T-cell (primary cell): ENCODE results near the gene ARHGAP15. TPM values are rescaled to one million over a fixed set of nuclear protein-coding genes. Genes with fewer than 3 reads are reported as not detected.

Source experiments
- ATAC-seq, 4 experiments: fragments of 200-7000 bp in 3 of 4; fragments of 150-1000 bp in 1 of 4; cut with Tn5 transposase; replicated peaks in 1 of 4; 1 replicate in 3 of 4; 2 replicates in 1 of 4; pipeline ENCODE4 v1.10.0; 2021; ENCODE audit warnings: moderate library complexity in 3 of 4, mild to moderate bottlenecking in 2 of 4, moderate number of reproducible peaks in 1 of 4
- CTCF ChIA-PET, 2 donors: fragments of 300-600 bp; sonication (Branson Sonifier 250); formaldehyde crosslinking; loops; one replicate each; lab custom pipeline; 2022; ENCODE audit warnings: antibody characterized with exemption in 2 of 2; lab: Charles Lee
- POLR2A ChIA-PET, 2 donors: fragments of 300-600 bp; sonication (Branson Sonifier 250); formaldehyde crosslinking; loops; one replicate each; lab custom pipeline; 2022; ENCODE audit warnings: antibody characterized with exemption in 2 of 2; lab: Charles Lee
- DNase-seq, 35 experiments: peaks; one replicate each; pipeline versions ENCODE4 v3.0.0 to v3.0.0-alpha.2; 2013 to 2023
- H3K27ac ChIP-seq: one replicate; pipeline ENCODE4 v1.5.1; 2013; ENCODE audit warnings: low read length
- H3K27me3 ChIP-seq, 2 experiments: replicated peaks in 1 of 2; 1 replicate in 1 of 2; 2 replicates in 1 of 2; pipeline versions ENCODE4 v1.6.1 to v1.7.0; 2013; ENCODE audit warnings: low read length in 1 of 2, mixed read lengths in 1 of 2; ENCODE audit not compliant: control insufficient read depth in 2 of 2, insufficient read depth in 2 of 2; ENCODE audit errors: extremely low read depth in 1 of 2
- H3K36me3 ChIP-seq, 2 donors: 1 replicate in 1 of 2; 2 replicates in 1 of 2; pipeline versions ENCODE4 v1.6.1 to v1.7.0; 2013; ENCODE audit warnings: low read length in 1 of 2; ENCODE audit not compliant: control insufficient read depth in 2 of 2, insufficient read depth in 1 of 2; ENCODE audit errors: extremely low read depth in 1 of 2
- H3K4me1 ChIP-seq, 2 experiments: 1 replicate in 1 of 2; 2 replicates in 1 of 2; pipeline versions ENCODE4 v1.6.1 to v1.7.0; 2013; ENCODE audit warnings: low read length in 2 of 2, mixed read lengths in 1 of 2; ENCODE audit not compliant: insufficient read depth in 2 of 2, control insufficient read depth in 1 of 2; ENCODE audit errors: extremely low read depth in 1 of 2
- H3K4me3 ChIP-seq, 2 donors: 1 replicate in 1 of 2; 2 replicates in 1 of 2; pipeline versions ENCODE4 v1.5.1 to v1.7.0; 2013; ENCODE audit warnings: mild to moderate bottlenecking in 2 of 2, low read length in 1 of 2, moderate library complexity in 1 of 2; ENCODE audit not compliant: control insufficient read depth in 1 of 2; ENCODE audit errors: extremely low read depth in 1 of 2
- H3K9me3 ChIP-seq: 2 replicates; pipeline ENCODE4 v1.7.0; 2013
- H3K27ac Mint-ChIP-seq, 2 donors: one replicate each; pipeline ENCODE4 v1.8.0; 2020 to 2021; ENCODE audit warnings: mild to moderate bottlenecking in 2 of 2, mixed read lengths in 2 of 2
- H3K27me3 Mint-ChIP-seq, 2 donors: one replicate each; pipeline ENCODE4 v1.8.0; 2021 to 2022; ENCODE audit warnings: mixed read lengths in 2 of 2
- H3K36me3 Mint-ChIP-seq: one replicate; pipeline ENCODE4 v1.8.0; 2021; ENCODE audit warnings: mixed read lengths
- H3K4me1 Mint-ChIP-seq, 3 donors: one replicate each; pipeline ENCODE4 v1.8.0; 2020 to 2022; ENCODE audit warnings: mixed read lengths in 3 of 3, mild to moderate bottlenecking in 1 of 3
- H3K4me3 Mint-ChIP-seq, 3 donors: one replicate each; pipeline ENCODE4 v1.8.0; 2020 to 2022; ENCODE audit warnings: mild to moderate bottlenecking in 3 of 3, mixed read lengths in 3 of 3, moderate library complexity in 3 of 3
- H3K9me3 Mint-ChIP-seq, 3 donors: one replicate each; pipeline ENCODE4 v1.8.0; 2020 to 2022; ENCODE audit warnings: mixed read lengths in 3 of 3
- WGBS: methylation state at CpG from one replicate; pipeline ENCODE4 v1.1.5; 2013; ENCODE audit warnings: missing lambda C conversion rate; ENCODE audit not compliant: insufficient coverage; 5-methylcytosine and 5-hydroxymethylcytosine counted together
- total RNA-seq, 35 experiments: library from RNA in 6 of 35; stranded (reverse) in 6 of 35; fragments of 120-200 nt in 1 of 35; gene quantifications; one replicate each; pipeline versions ENCODE4 v1.2.1 to v1.2.4 and lab custom pipeline; 2013 to 2026

ARHGAP15 gene
- total RNA-seq, 5 donors from 2014 or later (not counting 1 experiment from before 2014, with no cell fraction given) = 154 to 271 (median 188) TPM

- H3K4me1 Mint-ChIP-seq = peaks cover 11 to 17% (median 12%) of the 10 kb centered on the region in 3 donors
- no peak overlapping the region for H3K27ac ChIP-seq
- H3K36me3 ChIP-seq = peaks cover 8 to 50% of the 10 kb centered on the region in 2 donors
- no peak overlapping the region for H3K4me3 ChIP-seq
- CTCF ChIA-PET = no interaction called here
- ATAC-seq (no peak), DNase-seq (no peak)
- H3K9me3 ChIP-seq = peaks cover 2% of the 10 kb centered on the region
- POLR2A ChIA-PET = no interaction called here
- H3K9me3 Mint-ChIP-seq = peaks cover 0 to 6% (median 4%) of the 10 kb centered on the region in 3 donors
- H3K36me3 Mint-ChIP-seq = peaks cover 87% of the 10 kb centered on the region
- H3K4me3 Mint-ChIP-seq = no peak overlapping the region
- H3K4me1 ChIP-seq = peaks cover 0 to 4% of the 10 kb centered on the region in 2 experiments
- no peaks in the 10 kb centered on the region for H3K27me3 Mint-ChIP-seq
- no peak overlapping the region for H3K27ac Mint-ChIP-seq
- no peaks in the 10 kb centered on the region for H3K27me3 ChIP-seq
Observed at GRCh38 chr2:143629340-143629739, 500.1 kb downstream of the ARHGAP15 start.

- no peak for DNase-seq
- Histone ChIP-seq H3K27me3 (no peaks in the 10 kb centered on the region), H3K36me3 (peaks cover 0 to 30% of the 10 kb centered on the region in 2 donors), H3K4me3 (no peak overlapping the region), H3K9me3 (peaks cover 4% of the 10 kb centered on the region), H3K27ac (no peak overlapping the region), H3K4me1 (peaks cover 0 to 4% of the 10 kb centered on the region in 2 experiments)
- no CpG with 5 or more reads among the region's 3 CpGs for WGBS
- peaks cover 85% of the 10 kb centered on the region for H3K36me3 Mint-ChIP-seq
- ATAC-seq = no peak
- CTCF ChIA-PET = no interaction called here
- H3K4me1 Mint-ChIP-seq = peaks cover 6 to 17% (median 8%) of the 10 kb centered on the region in 3 donors
- H3K27ac Mint-ChIP-seq = no peak overlapping the region
- H3K4me3 Mint-ChIP-seq = no peak overlapping the region
- H3K9me3 Mint-ChIP-seq = peaks cover 4 to 17% (median 16%) of the 10 kb centered on the region in 3 donors
- POLR2A ChIA-PET = interaction anchor here in 1 of 2 donors (0.6 kb wide), 1 partner anchor 315 kb away, joined by 3 read pairs; no protein-coding TSS in a partner anchor
- no peaks in the 10 kb centered on the region for H3K27me3 Mint-ChIP-seq
Observed at GRCh38 chr2:143632751-143633374, 503.6 kb downstream of the ARHGAP15 start.

- no CpG with 5 or more reads among the region's 2 CpGs for WGBS
- H3K36me3 ChIP-seq = peaks cover 0 to 26% of the 10 kb centered on the region in 2 donors
- no peak for ATAC-seq
- Mint-ChIP-seq H3K4me1 (peaks cover 5 to 11% (median 8%) of the 10 kb centered on the region in 3 donors), H3K4me3 (no peak overlapping the region), H3K36me3 (peaks cover 79% of the 10 kb centered on the region), H3K27ac (peak overlapping the region in 1 of 2 donors; percentile 1), H3K9me3 (peaks cover 4 to 17% (median 16%) of the 10 kb centered on the region in 3 donors), H3K27me3 (no peaks in the 10 kb centered on the region)
- peaks cover 4% of the 10 kb centered on the region for H3K9me3 ChIP-seq
- H3K27me3 ChIP-seq = no peaks in the 10 kb centered on the region
- no peak overlapping the region for H3K4me3 ChIP-seq
- POLR2A ChIA-PET = no interaction called here
- no peak for DNase-seq
- H3K27ac ChIP-seq = no peak overlapping the region
- H3K4me1 ChIP-seq = peaks cover 0 to 4% of the 10 kb centered on the region in 2 experiments
- CTCF ChIA-PET = no interaction called here
Observed at GRCh38 chr2:143633419-143633818, 504.2 kb downstream of the ARHGAP15 start.

GRCh38 chr2:143635302-143635701, 506.1 kb downstream of the ARHGAP15 start:
- no CpG with 5 or more reads among the region's 2 CpGs for WGBS
- Histone ChIP-seq H3K4me1 (peaks cover 0 to 4% of the 10 kb centered on the region in 2 experiments), H3K4me3 (no peak overlapping the region), H3K36me3 (peaks cover 0 to 26% of the 10 kb centered on the region in 2 donors), H3K27me3 (no peaks in the 10 kb centered on the region), H3K27ac (no peak overlapping the region), H3K9me3 (peaks cover 4% of the 10 kb centered on the region)
- ATAC-seq = no peak
- Mint-ChIP-seq H3K4me3 (no peak overlapping the region), H3K27me3 (no peaks in the 10 kb centered on the region), H3K36me3 (peaks cover 82% of the 10 kb centered on the region), H3K9me3 (peaks cover 0 to 17% (median 16%) of the 10 kb centered on the region in 3 donors), H3K27ac (no peak overlapping the region), H3K4me1 (peaks cover 1 to 14% (median 8%) of the 10 kb centered on the region in 3 donors)
- no peak for DNase-seq
- CTCF ChIA-PET = no interaction called here
- POLR2A ChIA-PET = no interaction called here

GRCh38 chr2:143635936-143636335, 506.7 kb downstream of the ARHGAP15 start:
- Histone ChIP-seq H3K4me3 (no peak overlapping the region), H3K27ac (no peak overlapping the region), H3K4me1 (peaks cover 0 to 4% of the 10 kb centered on the region in 2 experiments), H3K9me3 (peaks cover 4% of the 10 kb centered on the region), H3K27me3 (no peaks in the 10 kb centered on the region), H3K36me3 (peaks cover 0 to 27% of the 10 kb centered on the region in 2 donors)
- ChIA-PET POLR2A (no interaction called here), CTCF (interaction anchor here in 1 of 2 donors (1.1 kb wide), 1 partner anchor 12 kb away, joined by 3 read pairs; no protein-coding TSS in a partner anchor)
- DNase-seq (no peak), ATAC-seq (no peak)
- H3K36me3 Mint-ChIP-seq = peaks cover 83% of the 10 kb centered on the region
- WGBS = no CpG with 5 or more reads among the region's 2 CpGs
- H3K27me3 Mint-ChIP-seq = no peaks in the 10 kb centered on the region
- peaks cover 1 to 13% (median 8%) of the 10 kb centered on the region in 3 donors for H3K4me1 Mint-ChIP-seq
- peaks cover 0 to 17% (median 16%) of the 10 kb centered on the region in 3 donors for H3K9me3 Mint-ChIP-seq
- H3K27ac Mint-ChIP-seq = no peak overlapping the region
- no peak overlapping the region for H3K4me3 Mint-ChIP-seq

- 97% methylated on average over 3 of the region's 5 CpGs for WGBS
- DNase-seq = no peak
- Histone ChIP-seq H3K27ac (no peak overlapping the region), H3K4me3 (no peak overlapping the region), H3K9me3 (peaks cover 2% of the 10 kb centered on the region), H3K27me3 (no peaks in the 10 kb centered on the region), H3K4me1 (no peaks in the 10 kb centered on the region), H3K36me3 (peaks cover 0 to 39% of the 10 kb centered on the region in 2 donors)
- Mint-ChIP-seq H3K36me3 (peaks cover 76% of the 10 kb centered on the region), H3K9me3 (peaks cover 0 to 15% (median 9%) of the 10 kb centered on the region in 3 donors), H3K4me3 (no peak overlapping the region), H3K27me3 (no peaks in the 10 kb centered on the region), H3K4me1 (peaks cover 0 to 32% (median 8%) of the 10 kb centered on the region in 3 donors), H3K27ac (no peak overlapping the region)
- CTCF ChIA-PET = no interaction called here
- no peak for ATAC-seq
- POLR2A ChIA-PET = no interaction called here
Observed at GRCh38 chr2:143640826-143641225, 511.6 kb downstream of the ARHGAP15 start.
